Neural cell (in vitro differentiated cells): ENCODE measurements around the gene SGIP1. TPM values are rescaled to one million over a fixed set of nuclear protein-coding genes. Genes with fewer than 3 reads are reported as not detected.

Source experiments
- H2AFZ ChIP-seq: fragments of 200-600, 300-800 bp; sonication (generic), shearing (Covaris generic); 2 replicates; pipeline ENCODE4 v1.6.0; 2014; ENCODE audit warnings: low read depth, mild to moderate bottlenecking, antibody characterized with exemption, low read length, moderate library complexity
- H3F3A ChIP-seq: fragments of 200-600 bp; shearing (Covaris generic); 2 replicates; pipeline ENCODE4 v1.6.1; 2016; ENCODE audit warnings: mild to moderate bottlenecking, moderate library complexity, mixed read lengths, antibody characterized with exemption, low read length; ENCODE audit not compliant: insufficient read depth, poor library complexity, severe bottlenecking
- H3K27ac ChIP-seq: fragments of 200-600, 300-800 bp; sonication (generic), shearing (Covaris generic); 2 replicates; pipeline ENCODE4 v1.5.1; 2014; ENCODE audit warnings: mild to moderate bottlenecking, low read length, moderate library complexity
- H3K27me3 ChIP-seq: fragments of 300-800, 200-600 bp; sonication (generic), shearing (Covaris generic); 2 replicates; pipeline ENCODE4 v1.6.0; 2014; ENCODE audit warnings: mild to moderate bottlenecking, low read depth, low read length, moderate library complexity; ENCODE audit not compliant: insufficient read depth
- H3K36me3 ChIP-seq: fragments of 300-800, 200-600 bp; sonication (generic), shearing (Covaris generic); 2 replicates; pipeline ENCODE4 v1.5.1; 2014; ENCODE audit warnings: mild to moderate bottlenecking, antibody characterized with exemption, low read length, moderate library complexity; ENCODE audit not compliant: insufficient read depth
- H3K4me2 ChIP-seq: fragments of 300-800, 200-600 bp; sonication (generic), shearing (Covaris generic); 2 replicates; pipeline ENCODE4 v1.6.0; 2014; ENCODE audit warnings: mild to moderate bottlenecking, low read length
- H3K4me3 ChIP-seq: fragments of 300-800, 200-600 bp; sonication (generic), shearing (Covaris generic); 2 replicates; pipeline ENCODE4 v1.5.1; 2014; ENCODE audit warnings: mild to moderate bottlenecking, low read length, moderate library complexity
- H3K79me2 ChIP-seq: fragments of 200-600 bp; shearing (Covaris generic); replicated peaks from 2 replicates; pipeline ENCODE4 v1.6.0; 2014; ENCODE audit warnings: mild to moderate bottlenecking, low read length, moderate library complexity; ENCODE audit not compliant: insufficient read depth
- H3K9ac ChIP-seq: fragments of 300-800, 200-600 bp; sonication (generic), shearing (Covaris generic); 2 replicates; pipeline ENCODE4 v1.6.1; 2016; ENCODE audit warnings: mild to moderate bottlenecking, low read length, mixed read lengths
- H3K9me2 ChIP-seq: fragments of 200-600 bp; shearing (Covaris generic); 2 replicates; pipeline ENCODE4 v1.6.1; 2016; ENCODE audit warnings: mild to moderate bottlenecking, low read length, mixed read lengths; ENCODE audit not compliant: insufficient read depth
- H3K9me3 ChIP-seq: fragments of 200-600, 300-800 bp; sonication (generic), shearing (Covaris generic); 2 replicates; pipeline ENCODE4 v1.6.1; 2016; ENCODE audit warnings: mild to moderate bottlenecking, mixed run types, low read length, moderate library complexity, mixed read lengths
- H4K20me1 ChIP-seq: fragments of 200-600 bp; shearing (Covaris generic); 2 replicates; pipeline ENCODE4 v1.6.1; 2016; ENCODE audit warnings: mild to moderate bottlenecking, mixed run types; ENCODE audit not compliant: insufficient read depth
- CTCF ChIP-seq: fragments of 450-650 bp; IDR thresholded peaks from 2 replicates; pipeline ENCODE4 v1.5.1; 2014; ENCODE audit warnings: antibody characterized with exemption, mild to moderate bottlenecking, moderate library complexity; ENCODE audit not compliant: poor library complexity, severe bottlenecking
- EP300 ChIP-seq: fragments of 450-650 bp; conservative IDR thresholded peaks from 2 replicates; pipeline ENCODE4 v1.6.1; 2014; ENCODE audit warnings: antibody characterized with exemption, mild to moderate bottlenecking, moderate library complexity; ENCODE audit not compliant: poor library complexity, severe bottlenecking
- EZH2 ChIP-seq: fragments of 200-600, 300-800 bp; shearing (Covaris generic), sonication (generic); IDR thresholded peaks from 2 replicates; pipeline ENCODE4 v1.6.1; 2014; ENCODE audit warnings: antibody characterized with exemption, low read length, borderline replicate concordance, mild to moderate bottlenecking; ENCODE audit not compliant: insufficient read depth, poor library complexity, severe bottlenecking
- MXI1 ChIP-seq: fragments of 450-650 bp; conservative IDR thresholded peaks from 2 replicates; pipeline ENCODE4 v1.6.1; 2014; ENCODE audit warnings: antibody characterized with exemption, mild to moderate bottlenecking; ENCODE audit not compliant: poor library complexity, severe bottlenecking
- POLR2AphosphoS5 ChIP-seq: IDR thresholded peaks from 2 replicates; pipeline ENCODE4 v1.6.1; 2012
- RAD21 ChIP-seq: fragments of 450-650 bp; conservative IDR thresholded peaks from 2 replicates; pipeline ENCODE4 v1.6.1; 2014; ENCODE audit warnings: antibody characterized with exemption, mild to moderate bottlenecking, moderate library complexity
- SMC3 ChIP-seq: fragments of 450-650 bp; conservative IDR thresholded peaks from 2 replicates; pipeline ENCODE4 v1.6.1; 2014; ENCODE audit warnings: antibody characterized with exemption, mild to moderate bottlenecking, moderate library complexity; ENCODE audit not compliant: poor library complexity
- TAF1 ChIP-seq: IDR thresholded peaks from 2 replicates; pipeline ENCODE4 v1.6.1; 2012; ENCODE audit warnings: low read depth
- polyA plus RNA-seq: library from polyadenylated mRNA; depleted of rRNA; stranded (reverse); fragments of >200 nt; gene quantifications from 2 replicates; pipeline ENCODE4 v1.2.3, GENCODE V29; 2014
- TF ChIP-seq, protein P1 (sequence below): IDR thresholded peaks from 2 replicates; pipeline ENCODE4 v1.6.1; 2012; ENCODE audit warnings: borderline replicate concordance

Gene SGIP1
- polyA plus RNA-seq, 1 donor from 2014 or later: 50.5 TPM

DNA sequence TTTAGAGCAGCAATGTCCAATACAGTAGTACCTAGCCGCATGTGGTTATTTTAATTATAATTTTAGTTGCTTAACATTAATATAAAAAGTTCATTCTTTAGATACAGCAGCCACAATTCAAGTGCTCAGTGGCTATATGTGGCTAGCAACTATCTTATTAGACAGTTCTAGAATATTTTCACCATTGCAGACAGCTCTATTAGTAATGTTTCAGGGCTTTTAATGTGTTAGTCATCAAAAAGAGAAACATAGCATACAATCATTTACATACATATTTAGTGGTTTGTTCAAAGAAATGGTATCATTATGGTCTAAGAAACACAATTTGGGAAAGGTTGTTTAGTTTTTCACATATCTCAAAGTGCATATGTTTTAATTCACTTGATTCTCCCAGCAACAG lies 151.7 kb downstream of the SGIP1 start:
- no peaks in the 10 kb centered on the region for H3K27me3 ChIP-seq
- no peaks in the 10 kb centered on the region for H3K9me2 ChIP-seq
- peaks cover 7% of the 10 kb centered on the region for H3K36me3 ChIP-seq
- no peak overlapping the region for H3K9ac ChIP-seq
- TF ChIP-seq TAF1: no peak
- no peak for TF ChIP-seq CTCF
- TF ChIP-seq MXI1: no peak
- no peak for TF ChIP-seq POLR2AphosphoS5
- TF ChIP-seq EZH2: no peak
- no peak for TF ChIP-seq SMC3
- TF ChIP-seq EP300: no peak
- TF ChIP-seq, protein P1, sequence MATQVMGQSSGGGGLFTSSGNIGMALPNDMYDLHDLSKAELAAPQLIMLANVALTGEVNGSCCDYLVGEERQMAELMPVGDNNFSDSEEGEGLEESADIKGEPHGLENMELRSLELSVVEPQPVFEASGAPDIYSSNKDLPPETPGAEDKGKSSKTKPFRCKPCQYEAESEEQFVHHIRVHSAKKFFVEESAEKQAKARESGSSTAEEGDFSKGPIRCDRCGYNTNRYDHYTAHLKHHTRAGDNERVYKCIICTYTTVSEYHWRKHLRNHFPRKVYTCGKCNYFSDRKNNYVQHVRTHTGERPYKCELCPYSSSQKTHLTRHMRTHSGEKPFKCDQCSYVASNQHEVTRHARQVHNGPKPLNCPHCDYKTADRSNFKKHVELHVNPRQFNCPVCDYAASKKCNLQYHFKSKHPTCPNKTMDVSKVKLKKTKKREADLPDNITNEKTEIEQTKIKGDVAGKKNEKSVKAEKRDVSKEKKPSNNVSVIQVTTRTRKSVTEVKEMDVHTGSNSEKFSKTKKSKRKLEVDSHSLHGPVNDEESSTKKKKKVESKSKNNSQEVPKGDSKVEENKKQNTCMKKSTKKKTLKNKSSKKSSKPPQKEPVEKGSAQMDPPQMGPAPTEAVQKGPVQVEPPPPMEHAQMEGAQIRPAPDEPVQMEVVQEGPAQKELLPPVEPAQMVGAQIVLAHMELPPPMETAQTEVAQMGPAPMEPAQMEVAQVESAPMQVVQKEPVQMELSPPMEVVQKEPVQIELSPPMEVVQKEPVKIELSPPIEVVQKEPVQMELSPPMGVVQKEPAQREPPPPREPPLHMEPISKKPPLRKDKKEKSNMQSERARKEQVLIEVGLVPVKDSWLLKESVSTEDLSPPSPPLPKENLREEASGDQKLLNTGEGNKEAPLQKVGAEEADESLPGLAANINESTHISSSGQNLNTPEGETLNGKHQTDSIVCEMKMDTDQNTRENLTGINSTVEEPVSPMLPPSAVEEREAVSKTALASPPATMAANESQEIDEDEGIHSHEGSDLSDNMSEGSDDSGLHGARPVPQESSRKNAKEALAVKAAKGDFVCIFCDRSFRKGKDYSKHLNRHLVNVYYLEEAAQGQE: no peak
- TF ChIP-seq RAD21: no peak
- no peak overlapping the region for H2AFZ ChIP-seq
- H3K79me2 ChIP-seq: no peaks in the 10 kb centered on the region
- no peaks in the 10 kb centered on the region for H3F3A ChIP-seq
- H4K20me1 ChIP-seq: no peaks in the 10 kb centered on the region
- no peak overlapping the region for H3K27ac ChIP-seq
- H3K9me3 ChIP-seq: no peaks in the 10 kb centered on the region
- no peak overlapping the region for H3K4me3 ChIP-seq
- H3K4me2 ChIP-seq: no peak overlapping the region

- no peak for TF ChIP-seq MXI1
- no peak for TF ChIP-seq CTCF
- no peak for TF ChIP-seq SMC3
- no peak for TF ChIP-seq EZH2
- TF ChIP-seq EP300: no peak
- TF ChIP-seq RAD21: no peak
- H3F3A ChIP-seq: no peaks in the 10 kb centered on the region
- no peaks in the 10 kb centered on the region for H3K9me2 ChIP-seq
- H3K36me3 ChIP-seq: peaks cover 7% of the 10 kb centered on the region
- no peaks in the 10 kb centered on the region for H3K27me3 ChIP-seq
- no peak overlapping the region for H3K27ac ChIP-seq
- no peaks in the 10 kb centered on the region for H3K79me2 ChIP-seq
- H3K4me2 ChIP-seq: no peak overlapping the region
- H3K9ac ChIP-seq: no peak overlapping the region
- no peak overlapping the region for H3K4me3 ChIP-seq
- H4K20me1 ChIP-seq: no peaks in the 10 kb centered on the region
- H2AFZ ChIP-seq: no peak overlapping the region
- no peaks in the 10 kb centered on the region for H3K9me3 ChIP-seq
Measured at GRCh38 chr1:66686406-66686805, 152.5 kb downstream of the SGIP1 start.
